Activated T-cell treated with anti-CD3 and anti-CD28 coated beads, Interleukin-2, amount 50 U/mL, for 1 hour (primary cell): ENCODE results near the gene MGAT4A.
"Not testable (repeated sequence)": the region's sequence is repeated elsewhere in the genome, so short reads cannot be mapped to it uniquely, and the experiment has no call there.

Source experiments
- DNase-seq: peaks from one replicate; pipeline ENCODE4 v3.0.0-alpha.2; 2020

Gene MGAT4A

GRCh38 chr2:98728088-98728718, 2.7 kb downstream of the MGAT4A start:
- DNase-seq = not testable (repeated sequence)

DNA sequence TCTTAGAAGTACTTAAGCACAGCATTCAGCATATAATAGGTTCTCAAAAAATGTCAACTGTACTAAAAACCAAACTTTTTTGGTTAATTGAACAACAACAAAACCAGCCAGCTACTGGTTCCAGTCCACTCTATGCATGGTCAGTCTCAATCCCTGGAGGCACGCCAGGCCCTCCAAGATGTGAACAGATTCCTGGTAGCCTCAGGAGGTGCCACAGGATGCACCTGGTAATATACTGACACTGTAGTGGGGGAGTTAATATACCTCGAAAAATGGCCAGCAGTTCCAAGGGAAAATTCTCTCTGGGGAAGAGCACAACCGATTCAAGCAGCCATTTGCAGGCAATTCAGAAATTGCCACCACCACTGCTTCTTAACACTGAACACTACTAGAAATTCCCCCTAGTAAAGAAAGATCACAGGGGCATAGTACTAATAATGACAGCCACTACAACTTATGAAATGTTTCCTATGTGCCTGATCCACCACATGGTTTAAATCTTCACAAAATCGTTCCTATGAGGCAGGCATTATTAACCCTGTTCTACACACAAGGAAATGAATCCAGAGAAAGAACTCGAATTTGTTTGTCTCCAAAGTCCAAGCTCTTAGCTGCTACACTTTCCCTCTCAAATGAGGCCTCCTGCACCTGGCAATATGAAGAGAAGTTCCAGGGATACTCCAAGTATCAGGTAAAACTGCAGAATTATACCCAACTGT, 3.4 kb downstream of the MGAT4A start:
- DNase-seq = no peak

- no peak for DNase-seq
These were observed 4.1 kb downstream of the MGAT4A start for GRCh38 chr2:98726735-98727368.

- DNase-seq = no peak
These were observed 4.7 kb downstream of the MGAT4A start for GRCh38 chr2:98726205-98726604.

DNA sequence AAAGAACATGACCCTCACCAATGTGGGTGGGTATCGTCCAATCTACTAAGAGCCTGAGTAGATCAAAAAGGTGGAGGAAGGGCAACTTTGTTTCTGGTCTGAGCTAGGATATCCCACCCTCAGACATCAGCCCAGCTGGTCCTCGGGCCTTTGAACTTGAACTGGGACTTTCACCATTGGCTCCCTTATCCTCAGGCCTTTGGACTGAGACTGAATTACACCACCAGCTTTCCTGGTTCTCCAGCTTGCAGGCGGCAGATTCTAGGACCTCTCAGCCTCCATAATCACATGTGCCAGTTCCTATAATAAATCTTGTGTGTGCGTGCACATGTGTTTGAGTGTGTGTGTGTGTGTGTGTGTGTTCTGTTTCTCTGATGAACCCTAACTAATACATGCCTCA, 10.6 kb downstream of the MGAT4A start:
- no peak for DNase-seq

GRCh38 chr2:98717621-98718020, 13.3 kb downstream of the MGAT4A start:
- DNase-seq = no peak

GRCh38 chr2:98716786-98717185, 14.1 kb downstream of the MGAT4A start:
- no peak for DNase-seq

DNA sequence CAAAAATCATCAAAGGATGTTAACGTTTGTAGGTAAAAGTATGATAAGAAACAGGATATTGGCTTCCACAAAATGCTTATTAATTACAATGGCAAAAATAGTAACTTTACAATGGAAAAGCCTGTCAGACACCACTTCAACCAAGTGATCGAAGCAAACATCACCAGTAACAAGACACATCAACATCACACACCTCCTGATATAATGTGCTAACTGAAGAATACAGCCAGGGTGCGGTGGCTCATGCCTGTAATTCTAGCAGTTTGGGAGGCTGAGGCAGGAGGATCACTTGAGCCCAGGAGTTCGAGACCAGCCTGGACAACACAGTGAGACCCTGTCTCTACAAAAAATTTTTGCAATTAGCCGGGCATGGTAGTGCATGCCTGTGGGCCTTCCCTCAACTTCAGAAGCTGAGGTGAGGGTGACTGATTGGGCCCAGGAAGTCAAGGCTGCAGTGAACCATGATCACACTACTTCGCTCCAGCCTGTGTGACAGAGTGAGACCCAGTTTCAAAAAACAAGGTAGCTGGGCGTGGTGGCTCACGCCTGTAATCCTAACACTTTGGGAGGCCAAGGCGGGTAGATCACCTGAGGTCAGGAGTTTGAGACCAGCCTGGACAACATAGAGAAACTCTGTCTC, 15.0 kb downstream of the MGAT4A start:
- no peak for DNase-seq

DNA sequence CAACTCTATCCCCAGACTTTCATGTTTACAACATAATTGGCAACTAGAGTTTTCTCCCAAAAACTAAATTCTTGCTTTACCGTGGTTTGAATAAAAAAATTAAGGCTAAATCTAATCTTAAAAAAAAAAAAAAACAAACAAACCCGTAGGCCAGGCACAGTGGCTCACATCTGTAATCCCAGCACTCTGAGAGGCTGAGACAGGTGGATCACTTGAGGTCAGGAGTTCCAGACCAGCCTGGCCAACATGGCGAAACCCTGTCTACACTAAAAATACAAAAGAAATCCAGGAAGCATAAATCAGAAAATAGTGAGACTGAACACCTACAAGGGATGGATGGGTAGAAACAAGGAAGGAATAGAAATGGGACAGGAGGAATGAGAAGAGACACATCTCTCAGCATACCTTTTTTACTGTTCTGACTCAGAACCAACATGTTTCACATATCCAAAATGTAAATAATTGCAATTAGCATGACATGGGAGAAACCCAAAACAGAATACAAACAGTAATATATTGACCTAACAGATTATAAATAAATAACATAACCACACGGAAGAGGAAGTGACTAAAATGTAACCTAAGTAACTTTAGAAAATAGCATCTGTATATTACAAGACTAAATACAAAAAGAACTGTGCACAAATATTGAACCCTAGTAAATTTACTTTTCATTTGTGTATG, 17.5 kb downstream of the MGAT4A start:
- no peak for DNase-seq

- no peak for DNase-seq
These were observed 18.8 kb downstream of the MGAT4A start for GRCh38 chr2:98712145-98712544.

GRCh38 chr2:98711506-98711905, 19.4 kb downstream of the MGAT4A start:
- DNase-seq = no peak

DNA sequence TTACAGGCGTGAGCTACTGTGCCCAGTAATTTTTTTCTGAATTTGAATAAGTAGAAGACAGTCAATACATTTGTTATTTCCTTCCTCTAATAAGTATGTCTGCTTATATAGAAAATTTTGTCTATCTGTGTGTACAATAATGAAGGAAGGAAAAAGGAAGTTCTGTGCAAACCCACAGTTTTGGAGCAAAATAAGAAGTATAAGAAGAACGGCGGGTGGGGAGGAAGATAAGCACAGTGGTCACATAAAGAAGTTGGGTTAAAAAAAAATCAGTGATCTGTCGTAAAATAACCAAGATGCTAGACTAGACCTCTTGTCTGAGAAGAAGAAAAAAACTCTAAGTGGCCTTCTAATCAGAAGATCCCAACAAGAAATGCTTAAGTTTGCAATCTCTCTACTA, 20.2 kb downstream of the MGAT4A start:
- no peak for DNase-seq

DNA sequence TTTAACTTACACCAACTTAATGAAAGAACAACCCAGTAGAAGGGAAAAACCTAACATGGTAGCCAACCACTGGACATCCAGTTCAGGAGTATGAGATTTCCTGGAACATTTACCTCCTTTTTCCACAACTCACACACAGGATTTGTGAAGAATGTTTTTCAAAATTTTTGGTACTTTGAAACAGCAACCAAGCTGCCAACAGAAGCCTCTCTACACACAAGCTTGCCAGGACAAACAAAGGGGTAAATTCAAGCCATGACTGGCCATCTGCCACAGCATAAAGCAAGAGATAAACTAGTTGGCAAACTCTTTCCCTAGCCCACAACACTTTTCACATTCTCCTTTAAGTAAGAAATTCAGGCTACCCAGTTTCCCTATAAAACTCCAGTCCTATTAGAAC, 21.4 kb downstream of the MGAT4A start:
- no peak for DNase-seq

GRCh38 chr2:98708396-98709186, 22.3 kb downstream of the MGAT4A start:
- DNase-seq = no peak

GRCh38 chr2:98706591-98706990, 24.3 kb downstream of the MGAT4A start:
- DNase-seq = no peak

- DNase-seq = no peak
These were observed 25.7 kb downstream of the MGAT4A start for GRCh38 chr2:98705333-98705617.

GRCh38 chr2:98704499-98705332, 26.2 kb downstream of the MGAT4A start:
- DNase-seq = no peak

DNA sequence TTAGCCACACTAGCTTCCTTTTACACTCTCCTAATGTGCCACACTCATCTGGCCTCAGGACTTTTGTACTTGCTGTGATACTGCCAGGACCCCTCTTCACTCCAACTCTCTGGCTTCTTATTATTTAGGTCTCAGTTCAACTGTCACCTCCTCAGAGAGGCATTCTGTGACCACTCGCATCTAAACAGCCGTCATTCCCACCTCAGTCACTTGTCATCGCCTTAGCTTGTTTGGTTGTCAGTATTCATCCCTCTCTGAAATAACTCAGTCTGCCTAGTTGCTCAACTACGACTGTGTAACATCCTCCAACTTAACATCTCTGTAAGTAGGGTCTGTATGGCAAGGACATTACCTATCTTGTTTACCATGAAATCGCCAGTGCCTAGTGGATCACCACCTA, 27.2 kb downstream of the MGAT4A start:
- DNase-seq = no peak

DNA sequence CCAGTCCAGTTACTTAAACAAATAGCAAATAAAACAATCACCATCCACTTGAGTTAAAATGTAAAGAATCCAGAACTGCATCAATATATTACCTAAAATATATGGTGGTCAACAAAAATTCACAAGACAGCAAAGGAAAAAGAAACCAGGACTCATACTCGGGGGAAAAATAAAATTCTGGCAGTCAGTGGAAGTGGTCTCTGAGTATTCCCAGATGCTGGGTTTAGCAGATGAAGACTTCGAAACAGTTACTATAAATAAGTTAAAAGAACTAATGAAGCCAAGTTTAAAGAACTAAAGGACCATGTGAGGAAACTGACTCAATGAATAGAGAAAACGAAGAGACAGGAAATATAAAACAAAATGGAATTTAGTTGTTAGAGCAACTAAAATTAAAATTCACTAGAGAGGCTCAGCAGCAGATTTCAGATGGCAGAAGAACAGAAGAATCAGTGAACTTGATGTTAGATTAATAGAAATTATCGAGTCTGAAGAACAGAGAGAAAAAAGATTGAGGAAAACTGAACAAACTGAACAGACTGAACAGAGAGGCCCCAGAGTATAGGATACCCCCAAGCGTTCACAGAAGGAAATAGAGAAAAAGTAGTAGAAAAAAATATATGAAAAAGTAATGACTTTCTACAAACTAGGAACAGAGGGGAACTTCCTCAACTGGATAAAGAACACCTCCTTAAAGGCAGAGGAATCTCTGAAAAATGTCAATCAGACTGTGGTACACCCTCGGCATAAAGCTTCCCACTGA, 27.9 kb downstream of the MGAT4A start:
- no peak for DNase-seq

DNA sequence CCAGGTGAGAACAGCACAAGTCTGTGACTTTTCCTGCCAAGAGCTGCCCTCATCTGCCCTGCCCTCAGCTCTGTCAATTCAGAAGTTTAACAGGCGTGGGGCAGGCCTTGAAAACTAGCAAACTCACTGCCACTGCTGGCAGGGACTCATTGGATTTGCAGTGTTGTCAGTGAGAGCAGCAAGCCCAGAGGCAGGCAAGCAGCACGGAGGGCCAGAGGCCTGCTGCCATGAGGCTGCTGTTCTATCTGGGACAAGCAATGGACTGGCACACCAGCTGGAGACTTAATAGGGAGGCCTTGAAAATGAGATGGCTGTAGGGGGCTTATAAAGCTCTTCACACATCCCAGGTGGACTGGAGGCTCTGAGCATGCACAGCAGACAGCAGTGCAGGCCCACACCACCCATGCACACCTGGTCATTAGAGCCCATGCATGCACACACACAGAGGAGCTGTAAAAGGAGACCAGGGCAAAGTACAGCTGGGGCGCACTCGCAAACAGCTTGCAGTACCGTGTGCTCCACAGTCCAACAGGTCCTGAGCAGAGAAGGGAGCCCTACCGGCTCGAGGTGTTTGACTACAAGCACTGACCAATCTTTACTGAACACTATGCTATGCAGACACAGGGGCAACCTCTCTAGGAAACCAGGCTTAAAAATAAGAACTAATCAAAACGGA, 28.7 kb downstream of the MGAT4A start:
- DNase-seq = no peak
